OCI-LY3 (cell line): ENCODE results near the gene GABRQ.
"Not testable (repeated sequence)": the region's sequence is repeated elsewhere in the genome, so short reads cannot be mapped to it uniquely, and the experiment has no call there.

Source experiments
- EZH2phosphoT487 ChIP-seq: fragments of 200-600 bp; shearing (Covaris generic); IDR thresholded peaks from 2 replicates; pipeline ENCODE4 v1.6.1; 2018; ENCODE audit warnings: antibody characterized with exemption, mixed run types, low read depth
- TF ChIP-seq, protein P1 (sequence below): fragments of 200-600, 300-600 bp; sonication (generic); IDR thresholded peaks from 2 replicates; pipeline ENCODE4 v1.5.1; 2014; ENCODE audit warnings: antibody characterized with exemption, low read length, low read depth

DNA sequence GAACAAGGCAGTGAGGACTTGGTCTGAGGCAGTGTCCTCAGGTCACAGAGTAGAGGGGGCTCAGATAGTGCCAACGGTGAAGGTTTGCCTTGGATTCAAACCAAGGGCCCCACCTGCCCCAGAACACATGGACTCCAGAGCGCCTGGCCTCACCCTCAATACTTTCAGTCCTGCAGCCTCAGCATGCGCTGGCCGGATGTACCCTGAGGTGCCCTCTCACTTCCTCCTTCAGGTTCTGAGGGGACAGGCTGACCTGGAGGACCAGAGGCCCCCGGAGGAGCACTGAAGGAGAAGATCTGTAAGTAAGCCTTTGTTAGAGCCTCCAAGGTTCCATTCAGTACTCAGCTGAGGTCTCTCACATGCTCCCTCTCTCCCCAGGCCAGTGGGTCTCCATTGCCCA is 62.7 kb downstream of the GABRQ start:
- TF ChIP-seq, protein P1, sequence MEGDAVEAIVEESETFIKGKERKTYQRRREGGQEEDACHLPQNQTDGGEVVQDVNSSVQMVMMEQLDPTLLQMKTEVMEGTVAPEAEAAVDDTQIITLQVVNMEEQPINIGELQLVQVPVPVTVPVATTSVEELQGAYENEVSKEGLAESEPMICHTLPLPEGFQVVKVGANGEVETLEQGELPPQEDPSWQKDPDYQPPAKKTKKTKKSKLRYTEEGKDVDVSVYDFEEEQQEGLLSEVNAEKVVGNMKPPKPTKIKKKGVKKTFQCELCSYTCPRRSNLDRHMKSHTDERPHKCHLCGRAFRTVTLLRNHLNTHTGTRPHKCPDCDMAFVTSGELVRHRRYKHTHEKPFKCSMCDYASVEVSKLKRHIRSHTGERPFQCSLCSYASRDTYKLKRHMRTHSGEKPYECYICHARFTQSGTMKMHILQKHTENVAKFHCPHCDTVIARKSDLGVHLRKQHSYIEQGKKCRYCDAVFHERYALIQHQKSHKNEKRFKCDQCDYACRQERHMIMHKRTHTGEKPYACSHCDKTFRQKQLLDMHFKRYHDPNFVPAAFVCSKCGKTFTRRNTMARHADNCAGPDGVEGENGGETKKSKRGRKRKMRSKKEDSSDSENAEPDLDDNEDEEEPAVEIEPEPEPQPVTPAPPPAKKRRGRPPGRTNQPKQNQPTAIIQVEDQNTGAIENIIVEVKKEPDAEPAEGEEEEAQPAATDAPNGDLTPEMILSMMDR: not testable (repeated sequence)
- TF ChIP-seq EZH2phosphoT487: not testable (repeated sequence)
